ENCODE data around the gene NAA35. TPM values are rescaled to one million over a fixed set of nuclear protein-coding genes. Genes with fewer than 3 reads are reported as not detected.
"Not testable (repeated sequence)": the region's sequence is repeated elsewhere in the genome, so short reads cannot be mapped to it uniquely, and the experiment has no call there.

Gene NAA35
- polyA plus RNA-seq, 1 of the 3 experiments (the other 2 are of a cell fraction), result 9.0 TPM

GRCh38 chr9:86047361-86047760 is 106.4 kb downstream of the NAA35 start:
- Histone ChIP-seq H3K9me3 (no peaks in the 10 kb centered on the region), H3K27me3 (ENCODE audit: insufficient read depth) (no peaks in the 10 kb centered on the region), H2AFZ (ENCODE audit: low read depth) (no peak overlapping the region), H3F3A (replicated peaks; ENCODE audit: insufficient read depth) (no peaks in the 10 kb centered on the region), H3K4me1 (ENCODE audit: control insufficient read depth in 1 of 2, insufficient read depth in 2 of 2, low read depth in 1 of 2, low read length in 1 of 2) (peaks cover 0 to 15% of the 10 kb centered on the region in 2 experiments; a peak in 1 of 4 replicates), H3K4me3 (ENCODE audit: low read depth in 2 of 2, low read length in 1 of 2) (no peak overlapping the region), H3K36me3 (replicated peaks in 1 of 2; ENCODE audit: control insufficient read depth in 1 of 2, insufficient read depth in 2 of 2, low read length in 1 of 2) (peaks cover 0 to 10% of the 10 kb centered on the region in 2 experiments), H3K9me2 (no peaks in the 10 kb centered on the region), H3K79me2 (ENCODE audit: insufficient read depth) (no peaks in the 10 kb centered on the region), H4K20me1 (ENCODE audit: insufficient read depth) (no peaks in the 10 kb centered on the region), H3K27ac (ENCODE audit: low read depth in 2 of 2, low read length in 1 of 2) (peak overlapping the region in 1 of 2 experiments; percentile 44; a peak in 1 of 4 replicates), H3K4me2 (no peak overlapping the region), H3K9ac (no peak overlapping the region)
- WGBS (ENCODE audit: low lambda C conversion rate), result 95% methylated on average over 12 of the region's 13 CpGs
- DNase-seq, result no peak
- POLR2A ChIA-PET, result no interaction called here
- no peak for TF ChIP-seq PBX3 (IDR thresholded peaks at IDR 0.05)
- TF ChIP-seq, protein P1, sequence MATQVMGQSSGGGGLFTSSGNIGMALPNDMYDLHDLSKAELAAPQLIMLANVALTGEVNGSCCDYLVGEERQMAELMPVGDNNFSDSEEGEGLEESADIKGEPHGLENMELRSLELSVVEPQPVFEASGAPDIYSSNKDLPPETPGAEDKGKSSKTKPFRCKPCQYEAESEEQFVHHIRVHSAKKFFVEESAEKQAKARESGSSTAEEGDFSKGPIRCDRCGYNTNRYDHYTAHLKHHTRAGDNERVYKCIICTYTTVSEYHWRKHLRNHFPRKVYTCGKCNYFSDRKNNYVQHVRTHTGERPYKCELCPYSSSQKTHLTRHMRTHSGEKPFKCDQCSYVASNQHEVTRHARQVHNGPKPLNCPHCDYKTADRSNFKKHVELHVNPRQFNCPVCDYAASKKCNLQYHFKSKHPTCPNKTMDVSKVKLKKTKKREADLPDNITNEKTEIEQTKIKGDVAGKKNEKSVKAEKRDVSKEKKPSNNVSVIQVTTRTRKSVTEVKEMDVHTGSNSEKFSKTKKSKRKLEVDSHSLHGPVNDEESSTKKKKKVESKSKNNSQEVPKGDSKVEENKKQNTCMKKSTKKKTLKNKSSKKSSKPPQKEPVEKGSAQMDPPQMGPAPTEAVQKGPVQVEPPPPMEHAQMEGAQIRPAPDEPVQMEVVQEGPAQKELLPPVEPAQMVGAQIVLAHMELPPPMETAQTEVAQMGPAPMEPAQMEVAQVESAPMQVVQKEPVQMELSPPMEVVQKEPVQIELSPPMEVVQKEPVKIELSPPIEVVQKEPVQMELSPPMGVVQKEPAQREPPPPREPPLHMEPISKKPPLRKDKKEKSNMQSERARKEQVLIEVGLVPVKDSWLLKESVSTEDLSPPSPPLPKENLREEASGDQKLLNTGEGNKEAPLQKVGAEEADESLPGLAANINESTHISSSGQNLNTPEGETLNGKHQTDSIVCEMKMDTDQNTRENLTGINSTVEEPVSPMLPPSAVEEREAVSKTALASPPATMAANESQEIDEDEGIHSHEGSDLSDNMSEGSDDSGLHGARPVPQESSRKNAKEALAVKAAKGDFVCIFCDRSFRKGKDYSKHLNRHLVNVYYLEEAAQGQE (IDR thresholded peaks at IDR 0.05; ENCODE audit: low read depth, low read length), result no peak
- TF ChIP-seq JUND (IDR thresholded peaks at IDR 0.05), result no peak
- TF ChIP-seq EP300 (IDR thresholded peaks at IDR 0.05; ENCODE audit: borderline replicate concordance in 1 of 2, low read depth in 1 of 2, low read length in 1 of 2), result no peak
- TF ChIP-seq CHD2 (IDR thresholded peaks at IDR 0.05; ENCODE audit: low read length, partially characterized antibody), result no peak
- no peak for TF ChIP-seq YY1 (IDR thresholded peaks at IDR 0.05; ENCODE audit: low read depth)
- TF ChIP-seq TAF1 (IDR thresholded peaks at IDR 0.05; ENCODE audit: borderline replicate concordance, low read depth, low read length), result no peak
- TF ChIP-seq GATA2 (CRISPR knock-in tag; IDR thresholded peaks at IDR 0.05), result no peak
- no peak for TF ChIP-seq RXRA (IDR thresholded peaks at IDR 0.05; ENCODE audit: borderline replicate concordance, low read depth)
- TF ChIP-seq ELF1 (IDR thresholded peaks at IDR 0.05), result no peak
- TF ChIP-seq GABPA (IDR thresholded peaks at IDR 0.05; ENCODE audit: low read depth), result no peak
- no peak for TF ChIP-seq MEF2A (IDR thresholded peaks at IDR 0.05; ENCODE audit: borderline replicate concordance, low read depth)
- no peak for TF ChIP-seq RAD21 (IDR thresholded peaks at IDR 0.05; ENCODE audit: low read length)
- TF ChIP-seq, protein P2, sequence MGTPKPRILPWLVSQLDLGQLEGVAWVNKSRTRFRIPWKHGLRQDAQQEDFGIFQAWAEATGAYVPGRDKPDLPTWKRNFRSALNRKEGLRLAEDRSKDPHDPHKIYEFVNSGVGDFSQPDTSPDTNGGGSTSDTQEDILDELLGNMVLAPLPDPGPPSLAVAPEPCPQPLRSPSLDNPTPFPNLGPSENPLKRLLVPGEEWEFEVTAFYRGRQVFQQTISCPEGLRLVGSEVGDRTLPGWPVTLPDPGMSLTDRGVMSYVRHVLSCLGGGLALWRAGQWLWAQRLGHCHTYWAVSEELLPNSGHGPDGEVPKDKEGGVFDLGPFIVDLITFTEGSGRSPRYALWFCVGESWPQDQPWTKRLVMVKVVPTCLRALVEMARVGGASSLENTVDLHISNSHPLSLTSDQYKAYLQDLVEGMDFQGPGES (IDR thresholded peaks at IDR 0.05; ENCODE audit: low read depth, low read length), result no peak
- TF ChIP-seq, protein P3, sequence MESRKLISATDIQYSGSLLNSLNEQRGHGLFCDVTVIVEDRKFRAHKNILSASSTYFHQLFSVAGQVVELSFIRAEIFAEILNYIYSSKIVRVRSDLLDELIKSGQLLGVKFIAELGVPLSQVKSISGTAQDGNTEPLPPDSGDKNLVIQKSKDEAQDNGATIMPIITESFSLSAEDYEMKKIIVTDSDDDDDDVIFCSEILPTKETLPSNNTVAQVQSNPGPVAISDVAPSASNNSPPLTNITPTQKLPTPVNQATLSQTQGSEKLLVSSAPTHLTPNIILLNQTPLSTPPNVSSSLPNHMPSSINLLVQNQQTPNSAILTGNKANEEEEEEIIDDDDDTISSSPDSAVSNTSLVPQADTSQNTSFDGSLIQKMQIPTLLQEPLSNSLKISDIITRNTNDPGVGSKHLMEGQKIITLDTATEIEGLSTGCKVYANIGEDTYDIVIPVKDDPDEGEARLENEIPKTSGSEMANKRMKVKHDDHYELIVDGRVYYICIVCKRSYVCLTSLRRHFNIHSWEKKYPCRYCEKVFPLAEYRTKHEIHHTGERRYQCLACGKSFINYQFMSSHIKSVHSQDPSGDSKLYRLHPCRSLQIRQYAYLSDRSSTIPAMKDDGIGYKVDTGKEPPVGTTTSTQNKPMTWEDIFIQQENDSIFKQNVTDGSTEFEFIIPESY (IDR thresholded peaks at IDR 0.05; ENCODE audit: borderline replicate concordance, low read depth), result no peak
- CTCF ChIA-PET, result interaction anchor here (1.7 kb wide), 1 partner anchor 11 kb away, joined by 5 read pairs; no protein-coding TSS in a partner anchor

DNA sequence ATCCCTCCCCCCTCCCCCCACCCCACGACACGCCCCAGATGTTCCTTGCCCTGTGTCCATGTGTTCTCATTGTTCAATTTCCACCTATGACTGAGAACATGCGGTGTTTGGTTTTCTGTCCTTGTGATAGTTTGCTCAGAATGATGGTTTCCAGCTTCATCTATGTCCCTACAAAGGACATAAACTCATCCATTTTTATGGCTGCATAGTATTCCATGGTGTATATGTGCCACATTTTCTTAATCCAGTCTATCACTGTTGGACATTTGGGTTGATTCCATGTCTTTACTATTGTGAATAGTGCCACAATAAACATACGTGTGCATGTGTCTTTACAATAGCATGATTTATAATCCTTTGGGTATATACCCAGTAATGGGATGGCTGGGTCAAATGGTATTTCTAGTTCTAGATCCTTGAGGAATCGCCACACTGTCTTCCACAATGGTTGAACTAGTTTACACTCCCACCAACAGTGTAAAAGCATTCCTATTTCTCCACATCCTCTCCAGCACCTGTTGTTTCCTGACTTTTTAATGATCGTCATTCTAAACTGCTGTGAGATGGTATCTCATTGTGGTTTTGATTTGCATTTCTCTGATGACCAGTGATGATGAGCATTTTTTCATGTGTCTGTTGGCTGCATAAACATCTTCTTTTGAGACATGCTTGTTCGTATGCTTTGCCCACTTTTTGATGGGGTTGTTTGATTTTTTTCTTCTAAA is 107.2 kb downstream of the NAA35 start:
- 96% methylated on average over 6 of the region's 7 CpGs for WGBS (ENCODE audit: low lambda C conversion rate)
- CTCF ChIA-PET, POLR2A ChIA-PET: not testable (repeated sequence)

More for the DNA sequence above, 107.2 kb downstream of the NAA35 start:
- not testable (repeated sequence) for H3K9ac ChIP-seq; H3K4me2 ChIP-seq; H3K9me3 ChIP-seq; H3K27me3 ChIP-seq (ENCODE audit: insufficient read depth); DNase-seq; H3K4me3 ChIP-seq (ENCODE audit: low read depth in 2 of 2, low read length in 1 of 2); H3K79me2 ChIP-seq (ENCODE audit: insufficient read depth); H3K9me2 ChIP-seq; H2AFZ ChIP-seq (ENCODE audit: low read depth); H3K36me3 ChIP-seq (replicated peaks in 1 of 2; ENCODE audit: control insufficient read depth in 1 of 2, insufficient read depth in 2 of 2, low read length in 1 of 2); H3F3A ChIP-seq (replicated peaks; ENCODE audit: insufficient read depth); H4K20me1 ChIP-seq (ENCODE audit: insufficient read depth); H3K27ac ChIP-seq (ENCODE audit: low read depth in 2 of 2, low read length in 1 of 2)
- H3K4me1 ChIP-seq (ENCODE audit: control insufficient read depth in 1 of 2, insufficient read depth in 2 of 2, low read depth in 1 of 2, low read length in 1 of 2), result peaks cover 0 to 15% of the 10 kb centered on the region in 2 experiments; a peak in 1 of 4 replicates

Measured in SK-N-SH (cell line).